Endodermal cell (in vitro differentiated cells): Measurements from ENCODE around the gene COPA. TPM values are rescaled to one million over a fixed set of nuclear protein-coding genes. Genes with fewer than 3 reads are reported as not detected.

Source experiments
- DNase-seq: peaks from one replicate; pipeline ENCODE4 v3.0.0-alpha.2; 2017
- H3K27ac ChIP-seq: 2 replicates; pipeline ENCODE4 v1.5.1; 2013; ENCODE audit warnings: mild to moderate bottlenecking, low read depth, low read length, moderate library complexity
- H3K27me3 ChIP-seq: 2 replicates; pipeline ENCODE4 v1.6.1; 2013; ENCODE audit warnings: mild to moderate bottlenecking, low read length, moderate library complexity; ENCODE audit not compliant: insufficient read depth, control insufficient read depth, poor library complexity, severe bottlenecking
- H3K36me3 ChIP-seq: 2 replicates; pipeline ENCODE4 v1.7.0; 2013; ENCODE audit warnings: mild to moderate bottlenecking, low read length, moderate library complexity; ENCODE audit not compliant: control insufficient read depth, insufficient read depth
- H3K4me1 ChIP-seq: one replicate; pipeline ENCODE4 v1.7.0; 2013; ENCODE audit warnings: low read length; ENCODE audit not compliant: control insufficient read depth, insufficient read depth
- H3K4me3 ChIP-seq: 2 replicates; pipeline ENCODE4 v1.5.1; 2013; ENCODE audit warnings: mild to moderate bottlenecking, low read length, moderate library complexity
- H3K9ac ChIP-seq: 2 replicates; pipeline ENCODE4 v1.6.1; 2013; ENCODE audit warnings: mild to moderate bottlenecking, low read length, moderate library complexity; ENCODE audit not compliant: poor library complexity, severe bottlenecking; ENCODE audit errors: extremely low read depth
- H3K9me3 ChIP-seq: 2 replicates; pipeline ENCODE4 v1.6.1; 2013; ENCODE audit warnings: mild to moderate bottlenecking, low read length, moderate library complexity; ENCODE audit not compliant: control insufficient read depth
- H3K27ac Mint-ChIP-seq: 2 replicates; pipeline ENCODE4 v1.8.0; 2020; ENCODE audit warnings: mixed read lengths
- H3K27me3 Mint-ChIP-seq: 2 replicates; pipeline ENCODE4 v1.8.0; 2021; ENCODE audit warnings: mild to moderate bottlenecking, mixed read lengths; ENCODE audit not compliant: insufficient read depth
- H3K36me3 Mint-ChIP-seq: 2 replicates; pipeline ENCODE4 v1.8.0; 2020; ENCODE audit warnings: low read depth, mixed read lengths
- H3K4me1 Mint-ChIP-seq: 2 replicates; pipeline ENCODE4 v1.8.0; 2020; ENCODE audit warnings: mixed read lengths
- H3K4me3 Mint-ChIP-seq: 2 replicates; pipeline ENCODE4 v1.8.0; 2020; ENCODE audit warnings: mild to moderate bottlenecking, moderate library complexity, mixed read lengths
- H3K9me3 Mint-ChIP-seq: 2 replicates; pipeline ENCODE4 v1.8.0; 2020; ENCODE audit warnings: mild to moderate bottlenecking, mixed read lengths
- CTCF ChIP-seq: fragments of 200-600 bp; sonication (generic); conservative IDR thresholded peaks from 2 replicates; pipeline ENCODE4 v1.5.0; 2021; ENCODE audit warnings: antibody characterized with exemption, mild to moderate bottlenecking
- WGBS, 2 experiments: methylation state at CpG; one replicate each; pipeline versions ENCODE4 v1.1.5 to v1.1.7; 2013; ENCODE audit warnings: missing lambda C conversion rate in 2 of 2, mixed read lengths in 1 of 2; ENCODE audit not compliant: insufficient coverage in 1 of 2, insufficient read length in 1 of 2; 5-methylcytosine and 5-hydroxymethylcytosine counted together
- total RNA-seq, 2 donors: library from RNA; stranded (reverse); fragmentation: NEBNext Ultra II Directional in 1 of 2; extraction: Animal tissue kit (Norgen Biotek cat#: 25700) in 1 of 2; gene quantifications; 2 replicates in 1 of 2; 3 replicates in 1 of 2; pipeline ENCODE4 v1.2.1, GENCODE V29; 2021

Gene COPA
- total RNA-seq, 2 donors from 2014 or later: 159 to 174 TPM

GRCh38 chr1:160328184-160328583 is 14.9 kb downstream of the COPA start:
- no peak for TF ChIP-seq CTCF
- Histone ChIP-seq H3K4me3 (no peak overlapping the region), H3K27ac (no peak overlapping the region), H3K4me1 (no peaks in the 10 kb centered on the region), H3K9me3 (no peaks in the 10 kb centered on the region), H3K9ac (no peak overlapping the region), H3K36me3 (peaks cover 89% of the 10 kb centered on the region), H3K27me3 (no peaks in the 10 kb centered on the region)
- H3K27ac Mint-ChIP-seq: no peak overlapping the region
- no peaks in the 10 kb centered on the region for H3K27me3 Mint-ChIP-seq
- H3K36me3 Mint-ChIP-seq: peaks cover 71% of the 10 kb centered on the region
- DNase-seq: no peak
- H3K4me3 Mint-ChIP-seq: no peak overlapping the region
- H3K9me3 Mint-ChIP-seq: no peaks in the 10 kb centered on the region
- 95 to 97% methylated on average over 4 to 8 of the region's 8 CpGs for WGBS, 2 experiments
- no peaks in the 10 kb centered on the region for H3K4me1 Mint-ChIP-seq

- no peak for DNase-seq
- Mint-ChIP-seq H3K4me3 (no peak overlapping the region), H3K4me1 (no peaks in the 10 kb centered on the region), H3K9me3 (no peaks in the 10 kb centered on the region), H3K27ac (no peak overlapping the region), H3K36me3 (peaks cover 75% of the 10 kb centered on the region), H3K27me3 (no peaks in the 10 kb centered on the region)
- Histone ChIP-seq H3K9ac (no peak overlapping the region), H3K9me3 (no peaks in the 10 kb centered on the region), H3K4me3 (no peak overlapping the region), H3K27ac (no peak overlapping the region), H3K36me3 (peaks cover 91% of the 10 kb centered on the region), H3K4me1 (no peaks in the 10 kb centered on the region), H3K27me3 (no peaks in the 10 kb centered on the region)
- TF ChIP-seq CTCF: no peak
- 94 to 95% methylated on average over 5 of the region's 5 CpGs for WGBS, 2 experiments
Measured at GRCh38 chr1:160326418-160326817, 16.6 kb downstream of the COPA start.

- no peaks in the 10 kb centered on the region for H3K4me1 ChIP-seq
- 95 to 100% methylated on average over 1 to 4 of the region's 4 CpGs for WGBS, 2 experiments
- no peak overlapping the region for H3K4me3 Mint-ChIP-seq
- H3K27me3 ChIP-seq: no peaks in the 10 kb centered on the region
- no peaks in the 10 kb centered on the region for H3K9me3 ChIP-seq
- H3K27me3 Mint-ChIP-seq: no peaks in the 10 kb centered on the region
- H3K36me3 ChIP-seq: peaks cover 90% of the 10 kb centered on the region
- H3K4me3 ChIP-seq: no peak overlapping the region
- H3K27ac Mint-ChIP-seq: no peak overlapping the region
- H3K9ac ChIP-seq: no peak overlapping the region
- no peak for DNase-seq
- no peaks in the 10 kb centered on the region for H3K4me1 Mint-ChIP-seq
- peaks cover 74% of the 10 kb centered on the region for H3K36me3 Mint-ChIP-seq
- H3K9me3 Mint-ChIP-seq: no peaks in the 10 kb centered on the region
- H3K27ac ChIP-seq: no peak overlapping the region
- no peak for TF ChIP-seq CTCF
Measured at GRCh38 chr1:160325252-160325651, 17.8 kb downstream of the COPA start.
